ENCODE measurements around the gene ARID5B.

The ARID5B gene

DNA sequence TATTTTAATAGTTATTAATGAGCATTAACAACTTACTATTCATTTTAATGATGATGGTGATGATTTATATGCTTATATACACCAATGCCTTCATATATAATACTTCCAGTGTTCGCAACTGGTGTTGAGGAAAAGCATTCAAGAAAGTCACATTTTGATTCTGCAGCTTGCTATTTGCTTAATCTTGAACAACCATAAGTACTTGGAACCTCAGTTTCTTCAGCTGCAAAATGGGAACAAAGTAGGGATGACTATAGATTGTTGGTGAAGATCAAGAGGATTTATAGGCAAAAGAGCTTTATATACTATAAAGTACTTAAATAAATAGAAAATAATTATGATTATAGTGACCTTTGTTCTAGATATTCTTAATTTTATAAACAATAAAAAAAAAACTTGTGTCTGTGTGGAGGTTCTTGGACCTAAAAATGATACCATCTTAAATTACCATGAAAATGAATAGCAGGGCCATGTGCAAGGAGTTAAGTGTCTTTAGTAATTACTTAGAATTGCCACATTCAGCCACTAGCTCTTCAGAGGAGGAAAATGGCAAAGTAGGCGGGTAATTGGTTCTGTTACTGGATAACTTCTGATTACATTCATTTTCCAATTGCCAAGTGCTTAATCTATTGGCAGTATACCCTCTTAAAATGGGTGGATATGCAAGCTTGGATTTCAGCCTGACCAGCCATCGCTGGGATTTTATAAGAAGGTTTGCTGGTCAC is 4.5 kb downstream of the ARID5B start:
- DNase-seq (ENCODE audit: low spot score), result no peak

DNA sequence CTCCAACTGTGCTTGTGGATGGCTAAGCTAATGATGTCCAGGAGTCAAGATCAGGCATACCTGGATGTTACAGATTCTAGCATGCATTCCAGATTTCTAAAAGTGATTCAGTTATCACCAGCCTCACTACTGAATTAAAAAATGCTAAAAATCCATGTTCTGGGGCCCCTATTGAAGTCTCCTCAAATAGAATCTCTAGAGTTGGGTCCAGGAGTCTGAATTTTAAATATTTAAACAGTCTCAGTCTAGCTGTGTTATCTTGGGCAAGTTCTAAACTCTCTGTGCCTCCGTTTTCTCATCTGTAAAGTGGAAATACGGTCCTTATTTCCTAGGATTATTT is 5.0 kb downstream of the ARID5B start:
- no peak for DNase-seq (ENCODE audit: low spot score)

DNA sequence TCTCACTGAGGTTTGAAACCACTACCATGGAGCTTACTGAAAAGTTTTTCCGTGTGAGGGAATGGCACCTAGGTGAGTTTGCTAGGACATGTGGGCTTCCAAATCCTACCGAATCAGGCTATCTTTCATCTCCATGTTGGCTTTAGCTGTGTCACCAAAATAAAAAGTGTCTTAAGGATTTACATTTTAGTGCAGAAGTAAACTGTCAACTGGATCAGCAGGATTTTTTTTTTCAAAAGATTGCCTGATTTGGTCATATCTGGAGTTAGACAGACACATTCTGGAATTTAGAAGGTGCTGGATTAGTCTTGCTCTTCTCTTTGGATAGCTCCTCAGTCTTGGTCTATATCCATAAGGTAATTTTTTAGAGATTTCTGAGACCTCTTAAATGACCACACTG is 5.5 kb downstream of the ARID5B start:
- DNase-seq (ENCODE audit: low spot score), result no peak

DNA sequence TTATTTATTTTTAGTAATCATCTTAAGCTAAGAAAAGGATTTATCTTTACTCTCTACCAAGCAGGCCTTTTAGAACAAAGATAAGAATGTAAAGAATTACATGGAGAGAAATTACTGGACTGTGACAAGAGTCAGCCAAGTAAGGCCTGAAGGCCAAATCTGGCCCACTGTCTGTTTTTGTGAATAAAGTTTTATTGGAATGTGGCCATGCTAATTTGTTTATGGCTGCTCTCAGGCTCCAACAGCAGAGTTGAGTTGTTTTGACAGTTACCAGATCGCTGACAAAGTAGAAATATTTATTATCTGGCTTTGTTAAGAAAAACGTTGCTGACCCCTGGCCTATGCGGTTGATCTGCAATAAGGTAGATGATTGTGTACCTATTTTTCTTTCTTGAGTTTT is 6.1 kb downstream of the ARID5B start:
- DNase-seq (ENCODE audit: low spot score), result no peak

DNA sequence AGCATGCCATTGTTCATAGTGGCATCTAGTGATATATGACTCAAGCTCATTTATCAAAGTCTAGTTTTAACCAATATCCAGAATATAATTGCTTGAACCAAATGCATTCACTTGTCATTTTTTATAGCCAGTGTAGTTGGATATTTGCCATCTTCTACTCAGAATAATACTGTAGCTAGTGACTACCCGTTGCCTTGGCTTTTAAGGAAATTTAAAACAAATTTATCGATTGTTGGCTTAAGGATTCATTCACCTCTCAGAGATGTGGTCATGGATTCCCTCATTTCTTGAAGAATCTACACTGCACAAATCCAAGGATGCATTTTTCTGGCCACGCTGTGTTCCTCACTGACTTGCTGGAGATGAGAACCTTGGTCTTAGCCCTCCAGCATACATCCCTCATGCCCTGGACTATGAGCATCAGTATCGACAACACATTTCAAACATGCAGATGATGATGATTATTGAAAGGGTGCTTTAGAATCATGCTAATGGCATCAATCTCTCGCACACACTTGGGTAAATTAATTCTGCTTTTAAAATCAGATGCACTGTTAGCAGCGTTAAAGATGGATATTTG is 8.8 kb downstream of the ARID5B start:
- DNase-seq (ENCODE audit: low spot score), result no peak

- DNase-seq (ENCODE audit: low spot score), result no peak
Measured at GRCh38 chr10:61910894-61911293, 9.4 kb downstream of the ARID5B start.

- no peak for DNase-seq (ENCODE audit: low spot score)
Measured at GRCh38 chr10:61911425-61911824, 9.9 kb downstream of the ARID5B start.

GRCh38 chr10:61912981-61913380 is 11.5 kb downstream of the ARID5B start:
- no peak for DNase-seq (ENCODE audit: low spot score)

- no peak for DNase-seq (ENCODE audit: low spot score)
Measured at GRCh38 chr10:61918140-61918539, 16.6 kb downstream of the ARID5B start.

DNA sequence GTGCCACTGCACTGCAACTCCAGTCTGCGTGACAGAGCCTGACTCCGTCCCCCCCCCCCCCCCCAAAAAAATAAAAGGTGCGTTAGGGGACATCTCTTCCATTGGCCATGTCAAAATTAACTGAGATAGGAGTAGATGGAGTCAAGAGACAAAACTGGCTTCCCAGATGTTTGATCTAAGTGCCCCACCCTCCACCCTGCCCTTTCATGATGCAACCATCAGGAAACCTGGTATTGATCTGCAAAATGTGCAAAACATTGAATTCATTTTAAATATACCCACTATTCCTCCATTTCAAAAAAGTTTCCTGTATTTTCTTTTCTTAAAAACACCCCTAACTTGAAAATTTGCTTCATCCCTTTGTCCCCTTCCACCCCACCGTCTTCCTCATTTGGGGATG is 17.5 kb downstream of the ARID5B start:
- no peak for DNase-seq (ENCODE audit: low spot score)

DNA sequence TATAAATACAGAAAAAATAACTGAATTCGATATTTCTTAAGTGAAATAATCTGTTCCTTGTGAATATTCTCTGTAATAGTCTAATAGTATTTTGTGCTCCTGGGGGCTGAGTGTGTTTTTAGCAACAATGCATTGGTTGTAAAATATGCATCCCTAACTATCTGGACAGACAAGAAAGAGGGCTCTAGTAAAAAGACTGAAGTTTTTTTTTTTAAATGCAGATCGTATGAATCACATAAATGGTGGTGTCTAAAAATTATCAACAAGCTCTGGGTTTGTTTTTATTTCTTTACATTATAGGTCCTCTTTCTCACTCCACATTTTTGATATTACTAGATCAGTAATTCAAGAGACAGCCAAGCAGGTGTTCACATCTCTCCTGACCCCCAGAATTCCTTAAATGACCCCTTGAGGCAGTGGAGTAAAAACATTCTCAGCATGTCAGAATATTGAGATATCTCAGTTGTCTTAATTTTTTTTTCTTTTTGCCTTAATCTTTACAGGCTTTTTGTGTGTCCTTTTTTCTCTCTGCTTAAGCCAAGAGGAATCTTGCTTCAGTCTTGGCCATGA is 18.2 kb downstream of the ARID5B start:
- DNase-seq (ENCODE audit: low spot score), result no peak

DNA sequence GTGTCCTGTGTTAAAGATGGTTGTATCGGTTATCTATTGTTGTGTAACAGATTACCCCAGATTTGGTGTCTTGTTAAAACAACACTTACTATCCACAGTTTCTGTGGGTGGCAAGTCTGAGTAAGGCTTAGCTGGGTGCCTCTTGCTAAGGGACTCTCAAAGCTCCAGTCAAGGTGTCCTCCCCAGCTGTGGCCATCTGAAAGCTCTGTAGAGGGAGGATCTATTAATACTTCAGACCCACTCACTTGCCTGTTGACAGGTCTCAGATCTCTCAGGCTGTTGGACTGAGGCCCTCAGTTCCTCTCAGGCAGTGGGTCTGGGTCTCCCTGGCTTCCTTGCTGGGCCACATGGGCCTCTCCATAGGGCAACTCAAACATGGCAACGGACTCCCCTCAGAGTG is 19.6 kb downstream of the ARID5B start:
- DNase-seq (ENCODE audit: low spot score), result no peak

DNA sequence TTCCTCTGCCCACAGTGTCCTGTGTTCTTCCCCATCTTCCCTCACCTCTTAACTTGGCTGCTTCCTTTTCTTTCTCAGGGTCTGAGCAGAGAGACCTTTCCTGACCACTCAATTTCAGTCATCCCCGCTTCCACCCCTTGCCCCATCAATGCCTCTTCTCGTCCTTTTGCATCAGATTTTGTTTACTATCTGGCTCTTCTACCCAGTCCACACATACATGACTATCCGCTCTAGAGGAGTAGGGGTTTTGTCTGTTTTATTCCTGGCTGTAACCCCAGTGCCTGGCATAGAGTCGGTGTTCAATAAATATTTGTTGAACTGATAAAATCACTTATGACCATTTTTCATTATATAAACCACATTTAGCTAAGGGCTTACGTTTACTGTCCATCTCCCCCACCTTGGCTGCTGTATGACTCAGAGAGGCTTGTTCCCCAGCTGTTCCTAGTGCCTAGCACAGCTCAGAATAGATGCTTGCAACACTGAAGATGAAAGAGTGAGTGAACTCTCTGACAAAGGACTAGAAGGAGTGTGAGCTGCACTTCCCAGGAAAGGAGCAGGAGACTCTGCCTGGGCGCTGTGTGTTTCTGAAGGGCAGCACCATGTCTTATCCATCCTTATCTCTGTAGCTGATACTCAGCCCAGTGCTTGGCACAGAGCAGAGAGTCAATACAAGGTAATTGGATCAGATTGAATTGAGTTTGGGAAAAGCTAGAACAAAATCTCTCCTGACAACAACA is 21.9 kb downstream of the ARID5B start:
- no peak for DNase-seq (ENCODE audit: low spot score)

GRCh38 chr10:61923950-61924274 is 22.4 kb downstream of the ARID5B start:
- DNase-seq (ENCODE audit: low spot score), result no peak

DNA sequence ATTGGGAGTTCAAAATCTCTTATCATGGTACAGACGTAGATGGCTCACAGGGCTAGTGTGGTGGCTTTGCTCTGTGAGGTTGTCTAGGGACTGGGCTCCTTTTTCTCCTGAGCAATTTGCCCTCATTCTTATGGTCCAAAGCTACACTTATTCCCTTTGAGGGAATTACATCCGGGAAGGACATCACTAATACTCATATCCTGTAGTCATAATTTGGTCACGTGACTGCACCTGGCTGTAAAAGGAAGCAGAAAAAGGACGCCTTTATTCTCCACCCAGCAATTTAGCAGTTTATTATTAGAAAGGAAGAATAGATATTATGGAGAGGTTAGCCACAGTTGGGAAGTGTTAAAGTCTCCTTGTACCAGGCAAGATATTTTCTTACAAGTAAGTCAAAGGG is 28.1 kb downstream of the ARID5B start:
- DNase-seq (ENCODE audit: low spot score), result no peak

DNA sequence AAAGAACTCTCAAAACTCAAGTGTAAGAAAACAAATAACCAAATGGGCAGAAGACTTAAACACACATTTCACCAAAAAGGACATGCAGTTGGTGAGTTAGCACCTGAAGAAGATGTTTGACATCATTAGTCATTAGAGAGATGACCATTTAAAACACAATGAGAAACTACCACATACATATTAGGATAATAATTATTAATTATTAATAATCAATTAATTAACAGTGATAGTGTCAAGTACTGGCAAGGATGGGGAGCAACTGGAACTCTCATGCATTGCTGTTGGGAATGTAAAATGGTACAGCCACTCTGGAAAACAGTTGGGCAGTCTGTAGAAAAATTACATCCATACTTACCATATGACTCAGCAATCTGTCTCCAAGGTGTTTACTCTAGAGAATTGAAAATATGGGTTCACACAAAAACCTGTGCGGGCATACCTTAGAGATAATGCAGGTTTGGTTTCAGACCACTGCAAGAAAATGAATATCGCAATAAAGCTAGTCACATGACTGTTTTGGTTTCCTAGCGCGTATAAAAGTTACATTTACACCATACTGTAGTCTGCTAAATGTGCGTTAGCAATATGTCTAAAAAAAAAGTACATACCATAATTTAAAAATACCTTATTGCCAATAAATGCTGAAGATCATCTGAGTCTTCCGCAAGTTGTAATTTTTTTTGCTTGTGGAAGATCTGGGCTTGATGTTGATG is 30.3 kb downstream of the ARID5B start:
- DNase-seq (ENCODE audit: low spot score), result no peak

GRCh38 chr10:61933859-61934555 is 32.5 kb downstream of the ARID5B start:
- no peak for DNase-seq (ENCODE audit: low spot score)

DNA sequence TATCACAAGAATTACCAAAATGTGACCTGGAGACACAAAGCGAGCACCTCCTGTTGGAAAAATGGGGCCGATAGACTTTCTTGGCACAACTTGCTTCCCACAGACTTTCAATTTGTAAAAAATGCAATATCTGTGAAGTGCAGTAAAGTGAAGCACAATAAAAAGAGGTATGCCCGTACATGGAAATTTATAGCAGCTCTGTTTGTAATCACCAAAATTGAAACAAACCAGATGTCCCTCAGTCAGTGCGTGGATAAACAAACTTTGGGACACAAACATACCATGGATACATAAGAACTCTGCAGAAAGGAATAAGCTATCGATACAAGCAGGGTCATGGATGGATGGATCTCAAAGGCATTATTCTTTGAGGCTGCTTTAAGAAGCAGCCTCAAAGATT is 33.6 kb downstream of the ARID5B start:
- no peak for DNase-seq (ENCODE audit: low spot score)

DNA sequence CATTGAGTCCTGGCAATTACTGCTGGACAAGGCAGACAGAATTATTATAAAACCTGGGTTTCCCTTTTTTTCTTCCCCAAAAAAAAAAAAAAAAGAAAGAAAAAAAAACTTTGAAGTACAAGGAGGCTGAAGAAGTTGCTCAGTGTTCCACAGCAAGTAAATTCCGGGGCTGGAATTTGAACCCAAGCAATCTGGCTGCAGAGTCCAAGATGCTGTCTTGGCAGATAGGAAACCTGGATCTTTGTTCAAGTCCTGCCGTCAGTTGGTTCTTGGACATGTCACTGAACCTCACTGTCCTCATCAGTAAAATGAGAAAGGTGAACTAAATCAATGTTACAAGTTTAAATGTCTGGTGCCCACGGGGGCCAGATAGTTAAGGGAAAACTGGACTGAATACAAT is 35.3 kb downstream of the ARID5B start:
- no peak for DNase-seq (ENCODE audit: low spot score)

GRCh38 chr10:61937631-61938351 is 36.3 kb downstream of the ARID5B start:
- no peak for DNase-seq (ENCODE audit: low spot score)

- no peak for DNase-seq (ENCODE audit: low spot score)
Measured at GRCh38 chr10:61939902-61940301, 38.4 kb downstream of the ARID5B start.

All from hematopoietic multipotent progenitor cell treated with erythropoietin and hydrocortisone succinate and interleukin-3 and kit ligand, for 17 days (in vitro differentiated cells).